NCI-H2029 (cell line): ENCODE data around the gene GPC6.
"Not testable (repeated sequence)": the region's sequence is repeated elsewhere in the genome, so short reads cannot be mapped to it uniquely, and the experiment has no call there.

Source experiments
- DNase-seq: peaks from one replicate; lab custom pipeline; 2025; lab: John Stamatoyannopoulos, UW

Gene GPC6

GRCh38 chr13:94324767-94325540 lies 1098.3 kb downstream of the GPC6 start:
- DNase-seq, result no peak

GRCh38 chr13:94325650-94326049 lies 1099.0 kb downstream of the GPC6 start:
- DNase-seq, result no peak

- no peak for DNase-seq
Observed at GRCh38 chr13:94327318-94327717, 1100.7 kb downstream of the GPC6 start.

- no peak for DNase-seq
Observed at GRCh38 chr13:94328381-94329041, 1101.9 kb downstream of the GPC6 start.

GRCh38 chr13:94329277-94329676 lies 1102.7 kb downstream of the GPC6 start:
- no peak for DNase-seq

- no peak for DNase-seq
Observed at GRCh38 chr13:94329754-94330551, 1103.3 kb downstream of the GPC6 start.

GRCh38 chr13:94330552-94331071 lies 1104.0 kb downstream of the GPC6 start:
- DNase-seq, result no peak

GRCh38 chr13:94331281-94331680 lies 1104.7 kb downstream of the GPC6 start:
- no peak for DNase-seq

- no peak for DNase-seq
Observed at GRCh38 chr13:94332359-94333096, 1105.9 kb downstream of the GPC6 start.

GRCh38 chr13:94333131-94333820 lies 1106.7 kb downstream of the GPC6 start:
- DNase-seq, result no peak

GRCh38 chr13:94335761-94336526 lies 1109.3 kb downstream of the GPC6 start:
- no peak for DNase-seq

- DNase-seq, result no peak
Observed at GRCh38 chr13:94339116-94339687, 1112.6 kb downstream of the GPC6 start.

- DNase-seq, result no peak
Observed at GRCh38 chr13:94342436-94343242, 1116.0 kb downstream of the GPC6 start.

- DNase-seq, result no peak
Observed at GRCh38 chr13:94343243-94343585, 1116.6 kb downstream of the GPC6 start.

- DNase-seq, result not testable (repeated sequence)
Observed at GRCh38 chr13:94343687-94344086, 1117.1 kb downstream of the GPC6 start.

GRCh38 chr13:94344126-94344818 lies 1117.7 kb downstream of the GPC6 start:
- DNase-seq, result no peak

- DNase-seq, result no peak
Observed at GRCh38 chr13:94345374-94346195, 1119.0 kb downstream of the GPC6 start.
